Raji (cell line): ENCODE results near the gene MAML3.

Source experiments
- POLR2A ChIP-seq: IDR thresholded peaks from 2 replicates; pipeline ENCODE4 v1.6.1; 2011; ENCODE audit warnings: low read depth, low read length, control low read depth; ENCODE audit not compliant: insufficient read depth

MAML3 gene

GRCh38 chr4:139848028-139848427, 306.0 kb downstream of the MAML3 start:
- no peak for TF ChIP-seq POLR2A

GRCh38 chr4:139847602-139848001, 306.4 kb downstream of the MAML3 start:
- no peak for TF ChIP-seq POLR2A

- TF ChIP-seq POLR2A = no peak
These were observed 307.2 kb downstream of the MAML3 start for GRCh38 chr4:139846766-139847165.

GRCh38 chr4:139845453-139846093, 308.4 kb downstream of the MAML3 start:
- no peak for TF ChIP-seq POLR2A

GRCh38 chr4:139844459-139845036, 309.4 kb downstream of the MAML3 start:
- TF ChIP-seq POLR2A = no peak

- TF ChIP-seq POLR2A = no peak
These were observed 309.9 kb downstream of the MAML3 start for GRCh38 chr4:139844057-139844456.

- no peak for TF ChIP-seq POLR2A
These were observed 310.3 kb downstream of the MAML3 start for GRCh38 chr4:139843641-139844040.

- TF ChIP-seq POLR2A = no peak
These were observed 312.4 kb downstream of the MAML3 start for GRCh38 chr4:139841464-139842195.

GRCh38 chr4:139840773-139841172, 313.2 kb downstream of the MAML3 start:
- TF ChIP-seq POLR2A = no peak

- no peak for TF ChIP-seq POLR2A
These were observed 314.5 kb downstream of the MAML3 start for GRCh38 chr4:139839403-139840031.

- TF ChIP-seq POLR2A = no peak
These were observed 315.2 kb downstream of the MAML3 start for GRCh38 chr4:139838811-139839210.

- no peak for TF ChIP-seq POLR2A
These were observed 319.0 kb downstream of the MAML3 start for GRCh38 chr4:139834981-139835391.

- TF ChIP-seq POLR2A = no peak
These were observed 319.7 kb downstream of the MAML3 start for GRCh38 chr4:139834226-139834662.

- TF ChIP-seq POLR2A = no peak
These were observed 320.7 kb downstream of the MAML3 start for GRCh38 chr4:139833151-139833910.
